ENCODE data around the gene UGT1A4.
"Not testable (repeated sequence)": the region's sequence is repeated elsewhere in the genome, so short reads cannot be mapped to it uniquely, and the experiment has no call there.

UGT1A4 gene

GRCh38 chr2:233751212-233752009, 32.9 kb downstream of the UGT1A4 start:
- DNase-seq: not testable (repeated sequence)

GRCh38 chr2:233754872-233755611, 36.5 kb downstream of the UGT1A4 start:
- DNase-seq: no peak

- DNase-seq: no peak
Observed at GRCh38 chr2:233756429-233757081, 38.0 kb downstream of the UGT1A4 start.

GRCh38 chr2:233758141-233758540, 39.6 kb downstream of the UGT1A4 start:
- no peak for DNase-seq

GRCh38 chr2:233758849-233759248, 40.3 kb downstream of the UGT1A4 start:
- DNase-seq: no peak

- DNase-seq: no peak
Observed at GRCh38 chr2:233760043-233760442, 41.5 kb downstream of the UGT1A4 start, which contains the start of gene UGT1A1. Gene UGT1A1 (plus strand): TSS chr2:233760270. CDS start chr2:233760288, 18 bp downstream.

GRCh38 chr2:233761040-233761769, 42.7 kb downstream of the UGT1A4 start:
- no peak for DNase-seq

- DNase-seq: no peak
Observed at GRCh38 chr2:233764264-233764663, 45.7 kb downstream of the UGT1A4 start.

GRCh38 chr2:233764761-233765160, 46.2 kb downstream of the UGT1A4 start:
- DNase-seq: no peak

- no peak for DNase-seq
Observed at GRCh38 chr2:233766416-233766815, 47.9 kb downstream of the UGT1A4 start.

GRCh38 chr2:233768076-233768475, 49.5 kb downstream of the UGT1A4 start:
- DNase-seq: no peak

- DNase-seq: no peak
Observed at GRCh38 chr2:233769260-233769659, 50.7 kb downstream of the UGT1A4 start.

GRCh38 chr2:233772153-233772552, 53.6 kb downstream of the UGT1A4 start:
- DNase-seq: no peak

- DNase-seq: no peak
Observed at GRCh38 chr2:233772583-233772982, 54.0 kb downstream of the UGT1A4 start.

GRCh38 chr2:233773854-233774253, 55.3 kb downstream of the UGT1A4 start:
- DNase-seq: no peak

GRCh38 chr2:233775414-233775813, 56.9 kb downstream of the UGT1A4 start:
- DNase-seq: no peak

- DNase-seq: no peak
Observed at GRCh38 chr2:233778030-233778429, 59.5 kb downstream of the UGT1A4 start, which contains the start of gene MROH2A. Gene MROH2A (plus strand): TSS chr2:233778330. CDS start chr2:233779359, 1,029 bp downstream.

GRCh38 chr2:233779722-233780121, 61.2 kb downstream of the UGT1A4 start:
- DNase-seq: no peak

GRCh38 chr2:233780771-233781170, 62.2 kb downstream of the UGT1A4 start:
- no peak for DNase-seq

GRCh38 chr2:233789554-233789953, 71.0 kb downstream of the UGT1A4 start:
- DNase-seq: no peak

- no peak for DNase-seq
Observed at GRCh38 chr2:233791151-233791882, 72.8 kb downstream of the UGT1A4 start.

GRCh38 chr2:233791883-233792329, 73.4 kb downstream of the UGT1A4 start:
- no peak for DNase-seq
